Karpas-422 (cell line): Measurements from ENCODE around the gene C1RL. TPM values are rescaled to one million over a fixed set of nuclear protein-coding genes. Genes with fewer than 3 reads are reported as not detected.

Experiments used
- DNase-seq: peaks from one replicate; pipeline ENCODE4 v3.0.0-alpha.2; 2015
- H2AFZ ChIP-seq: fragments of 200-600 bp; sonication (generic); 2 replicates; pipeline ENCODE4 v1.6.1; 2014; ENCODE audit warnings: antibody characterized with exemption, low read length, mixed read lengths
- H3K27ac ChIP-seq: fragments of 200-600 bp; sonication (generic); 2 replicates; pipeline ENCODE4 v1.5.1; 2014; ENCODE audit warnings: mild to moderate bottlenecking, low read length, moderate library complexity
- H3K27me3 ChIP-seq: fragments of 200-600 bp; sonication (generic); 2 replicates; pipeline ENCODE4 v1.6.1; 2014; ENCODE audit warnings: low read length, mixed read lengths
- H3K36me3 ChIP-seq: fragments of 200-600 bp; sonication (generic); 2 replicates; pipeline ENCODE4 v1.6.1; 2014; ENCODE audit warnings: low read length, mixed read lengths; ENCODE audit not compliant: insufficient read depth
- H3K4me1 ChIP-seq: fragments of 200-600 bp; sonication (generic); 2 replicates; pipeline ENCODE4 v1.6.1; 2014; ENCODE audit warnings: mild to moderate bottlenecking, low read length, mixed read lengths
- H3K4me2 ChIP-seq: fragments of 200-600 bp; sonication (generic); 2 replicates; pipeline ENCODE4 v1.6.1; 2014; ENCODE audit warnings: low read length, low read depth, mild to moderate bottlenecking; ENCODE audit not compliant: poor library complexity, severe bottlenecking
- H3K4me3 ChIP-seq: fragments of 200-600 bp; sonication (generic); 2 replicates; pipeline ENCODE4 v1.5.1; 2014; ENCODE audit warnings: mild to moderate bottlenecking, antibody characterized with exemption, low read length, mixed read lengths
- H3K79me2 ChIP-seq: fragments of 200-600 bp; sonication (generic); 2 replicates; pipeline ENCODE4 v1.6.1; 2014; ENCODE audit warnings: mild to moderate bottlenecking, low read length, mixed read lengths
- H3K9ac ChIP-seq: fragments of 200-600 bp; sonication (generic); 2 replicates; pipeline ENCODE4 v1.6.0; 2014; ENCODE audit warnings: low read length
- H3K9me2 ChIP-seq: fragments of 200-600 bp; sonication (generic), shearing (Covaris generic); replicated peaks from 2 replicates; pipeline ENCODE4 v1.6.0; 2014; ENCODE audit warnings: mild to moderate bottlenecking, low read length, moderate library complexity; ENCODE audit not compliant: insufficient read depth
- H3K9me3 ChIP-seq: fragments of 300-700, 200-600 bp; sonication (generic); 2 replicates; pipeline ENCODE4 v1.6.1; 2014; ENCODE audit warnings: low read length, mixed read lengths
- H4K20me1 ChIP-seq: fragments of 200-600 bp; sonication (generic); 2 replicates; pipeline ENCODE4 v1.6.1; 2014; ENCODE audit warnings: mild to moderate bottlenecking, antibody characterized with exemption, low read length, low read depth; ENCODE audit not compliant: insufficient read depth
- total RNA-seq: library from RNA; depleted of rRNA; stranded (reverse); fragments of >200 nt; shearing (Covaris generic); gene quantifications from 2 replicates; pipeline ENCODE4 v1.2.3, GENCODE V29; 2014; ENCODE audit warnings: low replicate concordance

C1RL gene
- total RNA-seq, 1 experiment from 2014 or later = 81.5 TPM

- no peak for DNase-seq
- Histone ChIP-seq H3K9ac (no peak overlapping the region), H4K20me1 (0 out of 2 replicates have a peak, but pooled peaks cover 8% of the 10 kb centered on the region), H3K36me3 (no peaks in the 10 kb centered on the region), H3K27me3 (no peaks in the 10 kb centered on the region), H3K9me3 (no peaks in the 10 kb centered on the region), H3K4me2 (no peak overlapping the region), H3K4me1 (peaks cover 5% of the 10 kb centered on the region), H3K4me3 (no peak overlapping the region), H3K27ac (no peak overlapping the region), H2AFZ (no peak overlapping the region), H3K79me2 (no peaks in the 10 kb centered on the region), H3K9me2 (no peaks in the 10 kb centered on the region)
These were observed 14.9 kb upstream of the C1RL start for GRCh38 chr12:7123806-7124522.

DNA sequence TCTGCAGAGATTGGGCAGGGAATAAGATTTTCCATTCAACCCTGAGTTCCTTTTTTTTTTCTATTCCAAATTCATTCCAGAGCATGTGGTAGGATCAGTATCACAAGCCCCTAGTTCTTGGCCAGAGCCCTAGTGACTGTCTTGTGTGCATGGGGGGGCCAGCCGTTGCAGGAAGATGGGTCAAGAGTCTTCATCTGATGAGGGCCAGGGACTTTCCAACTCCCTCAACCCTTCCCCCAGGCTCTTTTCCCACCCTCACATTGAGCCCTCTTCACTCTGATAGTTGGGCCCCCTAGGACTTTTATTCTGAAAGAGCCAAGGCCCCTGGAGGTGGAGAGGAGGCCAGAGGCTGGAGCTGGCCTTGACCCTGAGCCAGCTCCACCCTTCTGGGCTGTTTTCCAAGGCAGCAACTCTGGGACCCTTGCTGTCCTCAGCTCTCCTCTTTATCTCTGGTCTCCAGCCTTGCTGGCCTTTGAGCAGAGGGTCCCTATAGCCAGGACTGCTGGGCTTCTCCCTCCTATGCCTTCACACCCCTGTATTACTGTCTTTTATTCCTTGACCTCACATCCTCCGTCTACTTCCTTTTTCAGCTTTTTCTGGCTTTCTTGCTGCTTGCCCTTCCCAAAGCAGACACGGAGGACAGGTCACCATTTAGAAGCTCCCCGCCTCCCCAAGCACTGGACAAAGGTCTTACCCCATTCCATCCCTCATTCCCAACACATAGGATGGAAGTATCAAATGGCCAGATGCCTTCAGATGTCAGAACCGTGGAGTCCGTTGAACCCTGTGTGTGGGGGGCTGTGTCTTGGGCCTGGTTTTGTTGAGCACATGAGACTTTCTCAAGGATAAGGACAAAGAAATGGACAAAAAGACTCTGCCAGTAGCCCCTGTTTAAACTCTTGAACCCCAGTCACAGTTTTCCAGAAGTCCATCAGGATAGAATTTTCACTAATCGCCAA, 14.1 kb upstream of the C1RL start:
- Histone ChIP-seq H2AFZ (no peak overlapping the region), H3K36me3 (no peaks in the 10 kb centered on the region), H3K4me1 (peaks cover 14% of the 10 kb centered on the region), H3K9me3 (no peaks in the 10 kb centered on the region), H3K27ac (no peak overlapping the region), H3K4me2 (no peak overlapping the region), H3K9ac (no peak overlapping the region), H4K20me1 (0 out of 2 replicates have a peak, but pooled peaks cover 2% of the 10 kb centered on the region), H3K79me2 (no peaks in the 10 kb centered on the region), H3K9me2 (no peaks in the 10 kb centered on the region), H3K27me3 (no peaks in the 10 kb centered on the region), H3K4me3 (no peak overlapping the region)
- no peak for DNase-seq

DNA sequence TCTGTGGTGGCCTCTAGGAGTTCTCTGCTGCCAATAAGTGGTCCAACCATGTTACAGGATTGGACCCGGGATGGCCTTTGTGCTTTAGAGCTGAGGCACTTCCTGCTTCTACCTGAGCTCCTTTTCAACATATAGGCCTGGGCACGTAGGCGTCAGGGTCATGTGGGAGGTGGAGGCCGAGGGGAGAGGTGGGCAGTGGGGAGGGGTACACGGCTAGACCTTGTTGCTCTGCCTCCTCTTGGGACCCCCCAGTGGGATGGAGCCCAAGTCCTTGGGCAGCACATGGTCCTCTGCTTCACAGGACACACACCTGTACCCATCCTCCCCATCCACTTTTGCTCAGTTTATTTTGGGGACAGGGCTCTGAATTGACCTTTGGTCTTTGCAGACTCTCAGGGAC, 12.3 kb upstream of the C1RL start:
- Histone ChIP-seq H3K9me2 (no peaks in the 10 kb centered on the region), H3K79me2 (no peaks in the 10 kb centered on the region), H4K20me1 (no peaks in the 10 kb centered on the region)

DNA sequence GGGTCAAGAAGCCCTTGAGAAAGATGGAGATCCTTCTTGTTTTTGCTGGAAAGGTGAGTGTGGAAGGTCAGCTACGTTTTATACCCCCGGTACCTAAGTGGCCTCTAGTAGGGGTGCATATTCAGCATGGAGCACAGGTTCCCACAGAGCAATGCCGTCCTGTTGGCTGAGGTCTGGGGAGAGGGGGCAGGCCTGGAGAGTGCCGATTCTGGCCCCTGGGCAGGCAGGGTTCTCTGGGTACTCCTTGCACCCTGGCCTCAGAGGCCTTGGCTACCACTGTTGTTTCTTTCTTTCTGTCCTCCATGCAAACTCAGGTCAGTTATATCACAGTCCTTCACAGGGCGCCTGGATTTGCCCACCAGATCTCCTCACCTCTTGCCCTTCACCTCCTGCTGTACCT, 11.2 kb upstream of the C1RL start:
- H3K79me2 ChIP-seq = no peaks in the 10 kb centered on the region
- no peak overlapping the region for H3K9ac ChIP-seq
- H3K4me1 ChIP-seq = peaks cover 22% of the 10 kb centered on the region
- H3K9me3 ChIP-seq = no peaks in the 10 kb centered on the region
- no peaks in the 10 kb centered on the region for H3K36me3 ChIP-seq
- no peaks in the 10 kb centered on the region for H3K27me3 ChIP-seq
- H2AFZ ChIP-seq = no peak overlapping the region
- no peaks in the 10 kb centered on the region for H4K20me1 ChIP-seq
- no peak for DNase-seq
- no peak overlapping the region for H3K27ac ChIP-seq
- no peak overlapping the region for H3K4me3 ChIP-seq
- no peak overlapping the region for H3K4me2 ChIP-seq
- H3K9me2 ChIP-seq = no peaks in the 10 kb centered on the region

More for the DNA sequence above, 12.3 kb upstream of the C1RL start:
- Histone ChIP-seq H3K9ac (no peak overlapping the region), H3K27ac (no peak overlapping the region), H2AFZ (no peak overlapping the region), H3K9me3 (no peaks in the 10 kb centered on the region), H3K4me1 (peaks cover 22% of the 10 kb centered on the region), H3K4me3 (no peak overlapping the region), H3K27me3 (no peaks in the 10 kb centered on the region), H3K4me2 (no peak overlapping the region), H3K36me3 (no peaks in the 10 kb centered on the region)
- no peak for DNase-seq

DNA sequence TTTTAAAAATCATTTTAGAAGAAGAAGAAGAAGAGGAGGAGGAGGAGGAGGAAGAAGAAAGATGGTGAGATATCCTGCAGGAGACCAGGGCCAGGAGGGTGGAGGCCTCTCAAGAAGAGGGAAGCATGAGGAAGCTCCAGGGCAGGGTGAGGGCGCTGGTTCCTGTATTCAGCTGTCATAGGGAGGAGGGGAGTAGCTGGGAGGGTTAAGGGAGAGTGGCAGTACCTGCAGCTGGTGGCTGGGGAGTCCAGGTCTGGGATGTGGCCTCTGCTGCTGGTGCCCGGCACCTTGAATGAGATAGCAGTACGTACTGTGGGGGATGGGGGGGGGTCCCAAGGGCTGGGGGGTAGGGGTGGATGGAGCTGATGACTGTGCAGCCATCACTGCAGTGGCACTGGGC, 9.9 kb upstream of the C1RL start:
- Histone ChIP-seq H3K4me2 (peak overlapping the region; percentile 55), H3K36me3 (peaks cover 6% of the 10 kb centered on the region; the same call in 1 of the 2 replicates), H3K4me1 (peaks cover 22% of the 10 kb centered on the region), H3K9ac (no peak overlapping the region), H3K4me3 (0 out of 2 replicates have a peak overlapping the region, but pooled peaks have one; percentile 0), H3K9me2 (no peaks in the 10 kb centered on the region), H3K79me2 (no peaks in the 10 kb centered on the region), H3K9me3 (no peaks in the 10 kb centered on the region), H3K27me3 (no peaks in the 10 kb centered on the region), H3K27ac (no peak overlapping the region), H2AFZ (no peak overlapping the region), H4K20me1 (no peaks in the 10 kb centered on the region)
- no peak for DNase-seq

DNA sequence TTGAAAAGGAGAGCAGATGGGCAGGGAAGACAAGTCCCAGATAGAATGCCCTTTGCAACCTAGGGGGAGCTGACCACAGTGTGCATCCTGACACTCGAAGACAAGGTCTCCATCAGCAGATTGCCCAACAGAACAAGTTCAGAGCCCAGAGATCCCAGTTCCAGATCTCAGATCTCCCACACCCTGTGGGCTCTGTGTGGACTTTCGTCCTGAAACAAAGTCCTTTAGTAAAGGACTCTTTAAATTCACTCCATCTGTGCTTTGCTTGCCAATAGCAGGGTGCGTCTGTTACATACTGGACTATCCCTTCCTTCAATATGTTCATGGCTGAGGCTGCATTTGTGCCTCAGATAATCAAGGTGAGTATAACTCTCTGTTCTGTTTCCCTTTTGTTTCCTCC, 8.7 kb upstream of the C1RL start:
- Histone ChIP-seq H3K9me2 (no peaks in the 10 kb centered on the region), H3K79me2 (no peaks in the 10 kb centered on the region), H3K27me3 (no peaks in the 10 kb centered on the region), H3K4me1 (peaks cover 28% of the 10 kb centered on the region), H3K36me3 (peaks cover 7% of the 10 kb centered on the region; the same call in 1 of the 2 replicates), H3K4me3 (no peak overlapping the region), H3K9ac (no peak overlapping the region), H3K9me3 (no peaks in the 10 kb centered on the region), H3K27ac (no peak overlapping the region), H4K20me1 (no peaks in the 10 kb centered on the region), H3K4me2 (peak overlapping the region; percentile 55), H2AFZ (no peak overlapping the region)
- DNase-seq = no peak

DNA sequence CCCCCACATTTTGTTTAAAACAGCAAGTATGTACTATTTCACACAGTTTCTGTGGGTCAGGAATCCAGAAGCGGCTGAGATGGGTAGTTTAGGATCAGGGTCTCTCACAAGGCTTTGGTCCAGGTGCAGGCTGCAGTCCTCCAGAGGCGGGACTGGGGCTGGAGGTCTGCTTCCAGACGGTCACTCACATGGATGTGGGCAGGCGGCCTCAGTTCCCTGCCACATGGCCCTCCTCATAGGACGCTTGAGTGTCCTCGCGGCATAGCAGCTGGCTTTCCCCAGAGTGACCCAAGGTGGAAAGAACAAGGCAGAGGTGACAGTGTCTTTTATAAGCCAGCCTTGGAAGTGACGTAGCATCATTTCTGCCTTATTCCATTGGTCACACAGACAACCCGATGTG, 7.9 kb upstream of the C1RL start:
- Histone ChIP-seq H3K27ac (no peak overlapping the region), H3K79me2 (no peaks in the 10 kb centered on the region), H3K27me3 (no peaks in the 10 kb centered on the region), H3K9me2 (no peaks in the 10 kb centered on the region), H3K9ac (no peak overlapping the region), H4K20me1 (no peaks in the 10 kb centered on the region), H3K9me3 (no peaks in the 10 kb centered on the region), H3K36me3 (peaks cover 7% of the 10 kb centered on the region; the same call in 1 of the 2 replicates), H3K4me2 (no peak overlapping the region), H2AFZ (no peak overlapping the region), H3K4me1 (peaks cover 31% of the 10 kb centered on the region), H3K4me3 (no peak overlapping the region)
- DNase-seq = no peak

- Histone ChIP-seq H3K27me3 (no peaks in the 10 kb centered on the region), H3K27ac (no peak overlapping the region), H4K20me1 (no peaks in the 10 kb centered on the region), H3K9ac (no peak overlapping the region), H3K79me2 (no peaks in the 10 kb centered on the region), H3K9me3 (no peaks in the 10 kb centered on the region), H3K4me2 (no peak overlapping the region), H3K36me3 (peaks cover 7% of the 10 kb centered on the region; the same call in 1 of the 2 replicates), H2AFZ (no peak overlapping the region), H3K4me1 (peaks cover 33% of the 10 kb centered on the region), H3K4me3 (no peak overlapping the region), H3K9me2 (no peaks in the 10 kb centered on the region)
- no peak for DNase-seq
These were observed 7.2 kb upstream of the C1RL start for GRCh38 chr12:7116196-7116595.
